ENCODE measurements around the gene TMEM151A. TPM values are rescaled to one million over a fixed set of nuclear protein-coding genes. Genes with fewer than 3 reads are reported as not detected.
"Not testable (repeated sequence)": the region's sequence is repeated elsewhere in the genome, so short reads cannot be mapped to it uniquely, and the experiment has no call there.

Gene TMEM151A
- total RNA-seq, 1 donor from 2014 or later, result 0.14 TPM

DNA sequence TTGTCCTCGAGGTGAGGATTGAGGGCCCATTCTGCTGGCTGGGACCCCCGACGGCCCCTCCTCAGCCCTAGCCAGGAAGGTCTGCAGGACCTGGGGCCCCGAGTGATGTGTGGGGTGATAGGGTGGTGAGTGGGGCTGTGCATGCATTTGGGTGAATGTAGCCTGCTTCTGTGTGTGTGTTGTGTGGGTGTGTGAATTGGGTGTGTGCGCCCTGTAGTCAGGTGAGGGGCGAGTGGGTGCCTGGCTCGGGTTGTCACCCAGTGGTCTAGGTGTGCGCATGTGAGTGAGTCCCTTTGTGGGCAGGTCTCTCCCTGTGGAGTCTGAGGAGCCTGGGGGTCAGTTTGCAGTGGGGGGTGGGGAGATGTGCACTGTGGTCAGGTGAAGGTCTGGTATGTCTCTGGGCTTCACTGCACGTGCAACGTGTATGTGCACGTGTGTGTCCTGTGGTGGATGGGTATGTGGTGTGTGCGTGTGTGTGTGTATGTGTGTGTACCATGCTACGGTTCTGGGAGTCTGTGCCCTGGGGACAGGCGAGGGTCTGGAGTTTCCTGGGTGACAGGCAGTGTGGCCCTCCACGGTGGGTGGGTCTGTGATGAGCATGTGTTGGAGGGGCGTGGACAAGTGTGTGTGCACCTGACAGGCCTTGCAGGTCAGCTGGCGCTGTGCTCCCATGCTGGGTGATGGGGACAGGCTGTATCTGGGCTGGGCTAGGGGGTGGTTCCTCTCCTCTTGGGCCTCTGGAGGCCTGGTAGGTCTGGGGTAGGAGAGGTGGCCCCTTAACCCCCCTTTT, 1.0 kb downstream of the TMEM151A start:
- DNase-seq (ENCODE audit: missing footprints) (no peak), ATAC-seq (no peak)
- intact Hi-C loops (cut with DNase I), result no loop called here

DNA sequence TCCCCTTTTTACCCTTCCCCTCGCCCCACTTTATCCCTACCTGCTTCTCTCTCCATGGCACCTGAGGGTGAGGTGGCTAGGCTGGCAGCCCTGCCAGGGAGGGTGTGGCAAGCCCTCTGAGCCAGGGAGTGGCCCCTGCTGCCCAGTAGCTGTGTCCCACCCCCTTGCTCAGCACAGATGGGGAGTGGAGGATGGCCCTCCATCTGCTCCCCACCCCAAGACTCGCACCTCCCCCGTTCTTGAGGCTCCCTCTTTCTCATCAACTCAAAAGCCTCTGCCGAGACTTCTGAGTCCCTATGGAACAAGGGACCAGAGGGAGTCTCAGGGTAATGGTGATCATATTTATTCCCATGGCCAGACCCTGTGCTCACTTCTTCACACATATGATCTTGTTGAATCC, 1.7 kb downstream of the TMEM151A start:
- intact Hi-C loops (cut with DNase I), result no loop called here
- ATAC-seq, result no peak
- no peak for DNase-seq (ENCODE audit: missing footprints)

DNA sequence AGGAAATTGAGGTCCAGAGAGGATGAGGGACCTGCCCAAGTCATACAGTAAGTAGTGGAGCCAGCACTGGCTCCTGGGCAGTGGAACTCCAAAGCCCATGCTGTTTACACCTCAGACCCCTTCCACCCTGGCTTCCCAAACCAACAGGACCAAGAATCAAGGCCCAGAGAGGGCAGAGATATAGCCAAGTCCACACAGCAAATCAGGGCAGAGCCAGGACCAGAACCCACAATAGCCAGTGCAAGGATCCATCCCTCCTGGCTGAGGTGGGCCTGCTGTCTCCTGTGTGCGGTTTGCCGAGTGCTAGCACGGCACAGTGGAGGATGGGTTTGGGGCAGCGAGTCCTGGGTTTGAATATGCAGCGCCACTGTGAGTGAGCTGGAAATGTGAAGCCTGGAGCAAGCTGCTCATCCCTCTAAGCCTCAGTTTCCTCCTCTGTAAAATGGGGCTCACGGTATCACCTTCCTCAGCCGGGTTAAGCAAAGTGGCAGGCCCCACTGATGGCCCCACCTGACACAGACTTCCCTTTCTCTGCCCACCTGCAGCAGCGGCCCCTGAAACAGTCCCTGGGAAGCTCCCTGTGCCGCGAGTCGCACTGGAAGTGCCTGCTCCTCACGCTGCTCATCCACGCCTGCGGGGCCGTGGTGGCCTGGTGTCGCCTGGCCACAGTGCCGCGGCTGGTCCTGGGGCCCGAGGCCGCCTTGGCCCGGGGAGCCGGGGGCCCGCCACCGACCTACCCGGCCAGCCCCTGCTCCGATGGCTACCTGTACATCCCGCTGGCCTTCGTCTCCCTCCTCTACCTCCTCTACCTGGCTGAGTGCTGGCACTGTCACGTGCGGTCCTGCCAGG, 2.3 kb downstream of the TMEM151A start:
- intact Hi-C loops (cut with DNase I), result no loop called here
- no peak for DNase-seq (ENCODE audit: missing footprints)

DNA sequence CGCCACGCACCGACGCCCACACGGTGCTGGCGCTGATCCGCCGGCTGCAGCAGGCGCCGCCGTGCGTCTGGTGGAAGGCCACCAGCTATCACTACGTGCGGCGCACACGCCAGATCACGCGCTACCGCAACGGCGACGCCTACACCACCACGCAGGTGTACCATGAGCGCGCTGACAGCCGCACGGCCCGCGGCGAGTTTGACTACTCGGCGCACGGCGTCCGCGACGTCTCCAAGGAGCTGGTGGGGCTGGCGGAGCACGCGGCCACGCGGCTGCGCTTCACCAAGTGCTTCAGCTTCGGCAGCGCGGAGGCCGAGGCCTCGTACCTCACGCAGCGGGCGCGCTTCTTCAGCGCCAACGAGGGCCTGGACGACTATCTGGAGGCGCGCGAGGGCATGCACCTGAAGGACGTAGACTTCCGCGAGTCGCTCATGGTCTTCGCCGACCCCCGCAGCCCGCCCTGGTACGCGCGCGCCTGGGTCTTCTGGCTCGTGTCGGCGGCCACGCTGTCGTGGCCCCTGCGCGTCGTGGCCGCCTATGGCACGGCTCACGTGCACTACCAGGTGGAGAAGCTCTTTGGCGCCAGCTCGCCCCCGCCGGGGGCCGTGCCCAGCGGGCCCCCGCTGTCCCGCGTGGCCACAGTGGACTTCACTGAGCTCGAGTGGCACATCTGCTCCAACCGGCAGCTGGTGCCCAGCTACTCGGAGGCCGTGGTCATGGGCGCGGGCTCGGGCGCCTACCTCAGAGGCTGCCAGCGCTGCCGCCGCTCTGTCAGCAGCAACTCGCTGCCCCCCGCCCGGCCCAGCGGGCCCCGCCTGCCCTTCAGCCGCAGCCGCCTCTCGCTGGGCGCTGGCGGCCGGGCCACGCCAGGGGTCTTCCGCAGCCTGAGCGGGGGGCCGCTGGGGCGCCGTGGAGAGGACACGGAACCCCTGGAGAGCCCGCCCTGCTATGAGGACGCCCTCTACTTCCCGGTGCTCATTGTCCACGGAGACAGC, 3.2 kb downstream of the TMEM151A start:
- DNase-seq (ENCODE audit: missing footprints) (no peak), ATAC-seq (no peak)
- intact Hi-C loops (cut with DNase I), result no loop called here

More for the DNA sequence above, 2.3 kb downstream of the TMEM151A start:
- no peak for ATAC-seq

DNA sequence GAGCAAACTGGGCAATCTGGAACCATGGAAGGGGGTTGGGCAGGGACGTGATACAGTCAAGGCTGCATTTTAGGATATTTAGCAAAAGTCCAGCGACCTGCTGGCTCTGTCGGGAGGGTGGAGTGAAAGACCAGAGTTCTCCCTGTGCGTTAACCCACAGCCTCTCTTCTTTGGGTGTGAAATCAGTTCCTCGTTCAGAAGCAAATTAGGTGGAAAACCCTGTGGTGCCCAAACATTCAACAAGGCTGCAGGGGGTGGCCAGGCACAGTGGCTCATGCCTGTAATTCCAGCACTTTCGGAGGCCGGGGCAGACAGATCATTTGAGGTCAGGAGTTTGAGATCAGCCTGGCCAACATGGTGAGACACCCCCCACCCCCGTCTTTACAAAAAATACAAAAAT, 5.9 kb downstream of the TMEM151A start:
- intact Hi-C loops (cut with DNase I), result no loop called here
- DNase-seq (ENCODE audit: missing footprints), result no peak
- ATAC-seq, result no peak

DNA sequence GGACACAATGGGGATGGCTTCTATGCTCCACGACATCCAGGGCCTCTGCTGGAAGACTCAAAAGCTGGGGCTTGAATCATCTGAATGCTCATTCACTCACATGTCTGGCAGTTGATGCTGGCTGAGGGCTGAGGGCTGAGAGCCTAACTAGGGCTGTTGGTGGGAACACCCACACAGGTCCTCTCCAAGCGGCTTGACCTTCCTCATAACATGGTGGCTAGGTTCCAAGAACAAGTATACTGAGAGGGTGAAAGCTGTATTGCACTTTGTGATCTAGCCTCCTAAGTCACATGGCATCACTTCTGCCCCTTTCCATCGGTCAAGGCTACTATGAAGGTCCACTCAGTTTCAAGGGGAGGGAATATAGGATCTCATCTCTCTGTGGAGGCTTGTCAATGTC, 7.5 kb downstream of the TMEM151A start:
- DNase-seq (ENCODE audit: missing footprints), result peak; percentile 21
- ATAC-seq, result peak; percentile 53
- intact Hi-C loops (cut with DNase I), result no loop called here

DNA sequence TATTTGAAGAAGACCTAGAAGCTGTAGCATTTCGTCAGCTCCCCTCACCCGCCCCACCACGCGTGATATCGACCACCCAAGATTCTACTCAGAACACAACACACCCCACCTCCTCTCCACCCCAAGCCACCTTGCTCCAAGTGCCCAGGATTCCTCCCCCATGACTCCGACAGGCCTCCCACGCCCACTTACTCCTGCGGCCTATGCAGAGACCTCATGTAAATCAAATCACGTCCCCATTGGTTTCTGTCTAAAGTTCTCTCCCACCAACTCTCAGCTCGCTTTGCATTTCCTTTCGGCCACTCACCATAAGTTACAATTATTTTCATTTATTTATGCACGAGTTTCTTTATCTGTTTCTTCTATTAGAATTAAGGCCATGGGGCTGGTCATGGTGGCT, 11.0 kb downstream of the TMEM151A start:
- intact Hi-C loops (cut with DNase I), result no loop called here
- ATAC-seq (no peak), DNase-seq (ENCODE audit: missing footprints) (no peak)

DNA sequence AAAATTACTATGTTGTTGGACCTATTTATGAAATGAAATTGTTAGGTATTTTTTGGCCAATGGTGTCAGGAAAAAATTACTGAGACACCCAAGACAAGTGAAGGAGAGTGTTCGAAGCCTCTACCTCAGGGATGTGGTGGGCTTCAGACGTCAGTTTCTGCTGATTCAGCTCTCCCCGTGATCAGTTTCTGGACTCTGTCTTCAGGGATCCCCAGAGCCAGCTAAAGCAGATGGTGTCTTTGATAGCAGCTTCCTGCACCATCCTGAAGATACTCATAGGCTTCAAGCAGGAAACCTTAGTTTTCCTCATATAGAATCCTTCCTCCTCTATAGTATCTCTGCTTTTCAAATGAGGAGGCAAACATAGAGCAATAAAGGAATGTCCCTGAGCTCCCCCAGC, 17.8 kb downstream of the TMEM151A start:
- intact Hi-C loops (cut with DNase I), result no loop called here
- DNase-seq (ENCODE audit: missing footprints) (no peak), ATAC-seq (no peak)

DNA sequence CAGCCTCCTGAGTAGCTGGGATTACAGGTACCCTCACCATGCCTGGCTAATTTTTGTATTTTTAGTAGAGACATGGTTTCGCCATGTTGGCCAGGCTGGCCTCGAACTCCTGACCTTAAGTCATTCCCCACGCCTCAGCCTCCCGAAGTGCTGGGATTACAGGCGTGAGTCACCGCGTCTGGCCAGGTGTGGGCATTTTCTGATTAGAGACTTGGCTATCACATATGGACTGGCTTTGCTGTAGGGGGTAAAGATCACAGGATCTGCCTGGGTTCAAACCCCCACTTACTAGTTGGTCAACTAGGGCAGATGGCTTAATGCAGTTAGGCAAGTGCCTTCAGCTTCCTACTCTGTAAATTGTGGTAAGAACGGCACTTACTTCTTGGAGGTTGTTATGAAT, 18.6 kb downstream of the TMEM151A start:
- intact Hi-C loops (cut with DNase I), result loop anchor here (5.0 kb wide), 1 partner anchor 37 kb away; the partner anchor contains the start of genes B4GAT1 and BRMS1
- no peak for DNase-seq (ENCODE audit: missing footprints)
- no peak for ATAC-seq

DNA sequence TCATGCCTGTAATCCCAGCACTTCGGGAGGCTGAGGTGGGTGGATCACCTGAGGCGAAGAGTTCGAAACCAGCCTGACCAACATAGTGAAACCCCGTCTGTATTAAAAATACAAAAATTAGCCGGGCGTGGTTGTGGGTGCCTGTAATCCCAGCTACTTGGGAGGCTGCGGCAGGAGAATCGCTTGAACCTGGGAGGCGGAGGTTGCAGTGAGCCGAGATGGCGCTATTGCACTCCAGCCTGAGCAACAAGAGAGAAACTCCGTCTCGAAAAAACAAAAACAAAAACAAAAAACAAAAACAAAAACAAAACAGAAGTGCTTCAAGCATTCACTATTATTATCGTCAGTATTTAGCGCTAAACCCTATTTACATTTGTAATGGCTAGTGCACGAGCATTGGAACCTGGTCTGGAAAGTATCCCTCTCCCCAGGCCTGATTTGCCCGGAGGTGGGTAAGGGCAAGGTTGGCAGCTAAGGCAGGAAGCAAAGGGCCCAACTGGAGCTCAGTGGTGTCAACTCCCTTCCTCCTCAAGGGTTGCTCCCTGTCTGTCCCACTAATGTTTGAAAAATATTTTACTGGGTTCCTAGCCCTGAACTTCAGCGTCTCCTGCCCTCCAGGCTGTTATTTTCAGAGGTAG, 19.2 kb downstream of the TMEM151A start:
- not testable (repeated sequence) for DNase-seq (ENCODE audit: missing footprints); ATAC-seq
- intact Hi-C loops (cut with DNase I), result loop anchor here (5.0 kb wide), 1 partner anchor 36 kb away; the partner anchor contains the start of genes B4GAT1 and BRMS1

DNA sequence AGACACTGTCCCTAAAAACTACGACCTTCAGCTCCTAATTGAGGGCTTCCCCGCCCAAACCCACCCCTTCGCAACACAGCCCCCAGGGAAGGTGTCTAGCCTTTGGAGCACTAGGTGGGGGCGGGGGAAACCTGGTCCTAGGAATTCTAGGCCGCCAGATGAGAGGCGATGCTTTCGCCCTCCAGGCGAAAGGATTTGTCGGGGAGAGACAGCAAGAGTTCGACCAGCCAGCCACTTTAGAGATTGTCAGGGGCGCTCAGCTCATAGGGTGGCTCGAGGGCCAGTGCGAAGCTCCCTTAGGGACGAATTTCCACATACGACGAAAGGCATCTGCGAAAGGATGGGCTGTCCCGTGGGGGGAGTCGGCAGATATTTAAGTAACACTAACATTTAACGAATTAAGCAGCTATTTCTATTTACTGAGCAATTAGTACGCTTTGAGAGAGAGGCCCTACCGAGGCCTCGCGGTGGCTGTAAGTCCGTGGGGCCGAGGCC, 19.8 kb downstream of the TMEM151A start:
- DNase-seq (ENCODE audit: missing footprints) (no peak), ATAC-seq (no peak)
- intact Hi-C loops (cut with DNase I), result loop anchor here (5.0 kb wide), 1 partner anchor 36 kb away; the partner anchor contains the start of genes B4GAT1 and BRMS1

DNA sequence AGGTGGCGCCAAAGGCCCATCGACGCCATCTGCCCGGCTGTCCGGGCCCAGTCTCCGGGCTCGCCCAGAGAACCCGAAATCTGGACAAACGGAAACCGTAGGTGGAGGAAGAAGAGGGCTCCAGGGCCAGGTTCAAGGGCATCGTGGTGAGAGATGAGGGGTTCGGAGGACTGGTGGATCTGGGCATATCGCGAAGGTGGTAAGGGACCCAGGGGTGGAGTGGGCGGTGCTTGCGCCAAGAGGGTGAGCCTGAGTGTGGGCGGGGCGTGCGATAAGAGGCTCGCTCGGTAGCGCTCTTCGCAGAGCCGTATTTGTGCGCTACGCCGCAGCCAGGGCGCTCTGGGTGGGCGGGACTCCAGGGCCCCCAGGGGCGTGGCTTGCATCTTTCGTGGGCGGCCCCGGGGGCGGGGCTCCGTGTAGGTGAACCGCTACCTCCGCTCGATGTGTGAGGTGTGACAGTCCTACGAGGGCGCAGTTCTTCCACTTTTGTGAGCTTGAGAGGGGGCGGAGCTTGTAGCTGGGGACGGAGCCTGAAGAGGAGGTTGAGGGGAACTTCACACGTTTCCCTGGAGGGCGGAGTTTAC, 20.4 kb downstream of the TMEM151A start:
- peak; percentile 95 for DNase-seq (ENCODE audit: missing footprints)
- intact Hi-C loops (cut with DNase I), result loop anchor here (1.0 to 5.0 kb wide), 3 partner anchors 16 to 77 kb away; partner anchors contain the start of genes B4GAT1 and BRMS1
- peak; percentile 80 for ATAC-seq

DNA sequence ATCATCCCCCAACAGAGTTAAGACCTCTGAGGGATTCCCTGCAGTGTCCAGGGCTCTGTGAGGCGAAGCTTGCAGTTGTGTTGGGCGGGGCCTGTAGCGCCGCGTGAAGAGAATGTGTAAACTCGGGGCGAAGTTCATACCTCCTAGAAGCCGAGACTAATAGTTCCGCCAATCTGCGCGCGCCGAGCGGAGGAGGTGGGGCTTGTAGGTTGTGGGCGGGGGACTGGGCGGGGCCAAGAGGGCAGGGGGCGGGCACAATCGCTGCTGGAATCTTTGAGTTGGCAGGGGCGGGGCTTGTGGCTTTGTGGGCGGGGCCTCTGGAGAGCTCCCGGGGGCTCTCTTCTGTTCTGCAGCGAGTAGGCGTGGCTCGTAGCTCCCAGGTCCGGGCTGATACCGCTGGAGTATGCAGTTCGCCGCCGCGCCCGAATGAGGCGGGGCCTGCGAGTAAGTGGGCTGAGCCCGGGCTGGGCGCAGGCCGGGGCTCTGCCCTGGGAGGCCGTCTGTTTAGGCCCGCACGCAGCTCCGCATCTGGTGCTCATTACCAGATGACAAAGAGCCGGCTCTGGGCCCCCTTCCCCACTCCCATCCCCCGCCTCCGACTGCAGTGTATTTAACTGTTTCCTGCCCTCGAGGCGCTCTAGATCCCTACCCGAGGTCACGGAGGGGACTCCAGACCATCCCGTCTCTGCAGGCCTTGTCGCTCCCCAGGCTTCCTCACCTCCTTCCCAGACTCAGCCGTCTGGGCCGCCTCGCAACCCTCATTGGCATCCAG, 21.0 kb downstream of the TMEM151A start:
- ATAC-seq (peak; percentile 90), DNase-seq (ENCODE audit: missing footprints) (peak; percentile 100)
- intact Hi-C loops (cut with DNase I), result loop anchor here (1.0 to 5.0 kb wide), 3 partner anchors 16 to 77 kb away; partner anchors contain the start of genes B4GAT1 and BRMS1

DNA sequence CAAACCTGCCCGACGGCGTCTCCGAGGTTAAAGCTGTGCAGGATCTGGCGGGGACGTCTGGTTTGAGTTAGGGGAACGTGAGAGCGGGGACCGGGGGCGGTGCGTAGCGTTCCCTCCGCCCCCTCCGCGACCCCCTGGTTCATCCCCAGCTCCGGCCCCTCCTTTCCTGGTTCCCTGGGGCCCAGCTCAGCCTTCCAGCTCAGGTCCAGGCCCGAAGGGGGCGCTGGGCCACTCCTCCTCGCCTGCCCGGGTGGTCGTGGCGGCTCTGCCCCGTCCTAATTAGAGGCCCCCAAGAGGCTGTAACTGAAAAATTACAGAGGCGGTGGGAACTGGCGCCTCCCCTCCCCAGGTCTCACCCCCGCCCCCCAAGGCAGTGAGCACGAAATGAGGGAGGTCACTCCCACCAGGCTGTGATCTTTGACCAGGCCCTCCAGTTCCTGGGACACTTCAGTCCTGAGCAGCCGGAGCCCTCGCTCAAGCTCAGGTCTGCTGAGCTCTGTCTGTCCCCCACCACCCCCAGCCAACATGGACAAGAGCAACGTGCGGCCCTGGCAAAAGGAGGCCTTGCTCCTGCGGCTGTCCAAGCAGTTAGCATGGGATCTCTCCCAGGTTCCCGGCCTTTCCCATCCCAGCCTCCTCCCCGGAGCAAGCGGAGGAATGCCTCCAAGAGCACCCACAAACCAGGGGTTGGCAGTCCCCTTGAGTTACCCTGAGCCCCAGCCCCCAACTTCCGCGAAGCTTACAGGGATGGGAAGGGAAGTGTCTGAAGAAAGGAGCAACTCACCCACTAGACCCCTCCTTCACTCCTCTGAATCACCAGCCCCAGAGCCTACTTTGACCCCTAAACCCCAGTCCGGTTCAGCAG, 21.9 kb downstream of the TMEM151A start:
- intact Hi-C loops (cut with DNase I), result loop anchor here (5.0 kb wide), 1 partner anchor 34 kb away; the partner anchor contains the start of genes B4GAT1 and BRMS1
- peak; percentile 76 for DNase-seq (ENCODE audit: missing footprints)
- no peak for ATAC-seq

DNA sequence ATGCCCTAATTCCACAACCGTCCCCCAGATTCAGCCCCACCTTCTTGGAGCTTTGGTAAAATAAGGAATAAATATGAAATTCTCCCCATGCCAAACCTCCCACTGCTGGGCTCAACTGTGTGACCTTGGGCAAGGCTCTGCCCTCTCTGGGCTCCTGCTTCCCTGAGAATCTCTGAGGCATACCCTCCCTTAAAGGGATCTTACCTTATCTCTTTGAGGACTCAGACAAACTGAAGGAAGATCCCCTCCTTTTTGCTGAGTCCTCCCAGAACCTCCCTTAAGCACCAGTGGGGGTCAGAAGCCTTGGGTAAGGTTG, 22.4 kb downstream of the TMEM151A start:
- DNase-seq (ENCODE audit: missing footprints), result no peak
- no peak for ATAC-seq
- intact Hi-C loops (cut with DNase I), result loop anchor here (5.0 kb wide), 1 partner anchor 33 kb away; the partner anchor contains the start of genes B4GAT1 and BRMS1
